Epithelial cell of esophagus (primary cell): ENCODE data around the gene BNIPL.

ENCODE experiments used
- DNase-seq: peaks from one replicate; pipeline ENCODE4 v3.0.0; 2010; ENCODE audit warnings: low read depth
- H3K4me3 ChIP-seq: 2 replicates; pipeline ENCODE4 v1.5.1; 2011; ENCODE audit warnings: mild to moderate bottlenecking, low read length, control low read depth
- TF ChIP-seq, protein P1 (sequence below): IDR thresholded peaks from 2 replicates; pipeline ENCODE4 v1.5.1; 2011; ENCODE audit warnings: low read depth, mild to moderate bottlenecking, low read length, control low read depth, inconsistent platforms; ENCODE audit not compliant: insufficient read depth; ENCODE audit errors: missing control alignments

The BNIPL gene

DNA sequence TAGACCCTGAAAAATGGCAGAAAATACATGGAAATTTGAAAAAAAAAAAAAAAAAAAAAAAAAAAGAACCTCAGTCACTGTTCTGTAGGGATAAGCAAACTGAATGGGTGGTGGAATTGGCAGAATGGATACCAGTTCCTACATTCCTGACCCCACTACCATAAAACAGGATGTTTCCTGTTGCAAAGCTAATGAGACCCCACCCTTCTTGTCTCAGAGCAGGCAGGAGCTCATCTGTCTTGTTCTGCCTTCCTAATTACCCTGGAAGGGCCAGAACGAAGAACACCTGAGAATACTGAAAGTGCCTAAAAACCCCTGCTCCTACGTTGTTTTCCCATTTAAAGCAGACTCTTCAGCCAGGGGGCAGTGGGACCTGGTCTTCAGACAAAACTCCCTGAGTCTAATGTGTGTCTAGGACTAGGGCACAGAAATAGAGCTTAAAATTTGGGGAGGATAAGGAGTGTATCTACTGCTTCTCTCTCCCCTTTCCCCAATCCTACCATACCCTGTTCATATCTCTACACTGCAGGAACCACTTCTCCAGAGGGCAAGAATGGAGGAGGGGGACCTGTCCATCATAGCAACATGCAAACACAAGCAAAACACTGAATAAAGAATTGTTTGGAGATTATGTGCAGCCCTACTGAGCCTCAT is 15.1 kb downstream of the BNIPL start:
- H3K4me3 ChIP-seq: no peak overlapping the region
- no peak for DNase-seq
- TF ChIP-seq, protein P1, sequence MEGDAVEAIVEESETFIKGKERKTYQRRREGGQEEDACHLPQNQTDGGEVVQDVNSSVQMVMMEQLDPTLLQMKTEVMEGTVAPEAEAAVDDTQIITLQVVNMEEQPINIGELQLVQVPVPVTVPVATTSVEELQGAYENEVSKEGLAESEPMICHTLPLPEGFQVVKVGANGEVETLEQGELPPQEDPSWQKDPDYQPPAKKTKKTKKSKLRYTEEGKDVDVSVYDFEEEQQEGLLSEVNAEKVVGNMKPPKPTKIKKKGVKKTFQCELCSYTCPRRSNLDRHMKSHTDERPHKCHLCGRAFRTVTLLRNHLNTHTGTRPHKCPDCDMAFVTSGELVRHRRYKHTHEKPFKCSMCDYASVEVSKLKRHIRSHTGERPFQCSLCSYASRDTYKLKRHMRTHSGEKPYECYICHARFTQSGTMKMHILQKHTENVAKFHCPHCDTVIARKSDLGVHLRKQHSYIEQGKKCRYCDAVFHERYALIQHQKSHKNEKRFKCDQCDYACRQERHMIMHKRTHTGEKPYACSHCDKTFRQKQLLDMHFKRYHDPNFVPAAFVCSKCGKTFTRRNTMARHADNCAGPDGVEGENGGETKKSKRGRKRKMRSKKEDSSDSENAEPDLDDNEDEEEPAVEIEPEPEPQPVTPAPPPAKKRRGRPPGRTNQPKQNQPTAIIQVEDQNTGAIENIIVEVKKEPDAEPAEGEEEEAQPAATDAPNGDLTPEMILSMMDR: no peak

DNA sequence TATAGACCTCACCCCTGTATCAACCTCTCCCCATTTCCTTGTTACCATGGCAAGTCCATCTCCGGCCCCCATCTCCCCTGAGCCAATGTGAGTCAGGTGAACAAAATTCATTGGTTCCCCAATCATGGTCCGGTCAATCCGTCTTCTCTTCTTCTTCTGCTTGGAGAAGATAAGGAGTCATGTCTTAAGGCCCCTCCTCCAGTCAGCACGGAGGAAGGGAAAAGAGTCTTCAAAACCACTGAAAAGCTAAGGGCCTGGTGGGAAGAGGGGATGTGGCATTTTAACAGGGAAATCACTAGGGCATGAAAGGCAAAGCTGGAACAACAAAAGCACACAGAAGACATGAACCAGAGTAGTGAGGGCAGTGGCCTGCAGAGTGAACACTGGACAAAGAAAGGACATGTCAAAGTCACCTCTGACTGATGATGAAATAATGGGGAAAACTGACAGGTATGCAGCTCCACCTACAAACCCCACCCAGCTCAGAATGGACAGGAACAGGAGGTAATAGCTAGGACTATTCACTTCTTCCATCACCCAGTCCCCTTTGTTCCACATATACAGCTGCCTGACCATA is 18.7 kb downstream of the BNIPL start:
- no peak for DNase-seq
- TF ChIP-seq, protein P1: no peak
- H3K4me3 ChIP-seq: no peak overlapping the region

DNA sequence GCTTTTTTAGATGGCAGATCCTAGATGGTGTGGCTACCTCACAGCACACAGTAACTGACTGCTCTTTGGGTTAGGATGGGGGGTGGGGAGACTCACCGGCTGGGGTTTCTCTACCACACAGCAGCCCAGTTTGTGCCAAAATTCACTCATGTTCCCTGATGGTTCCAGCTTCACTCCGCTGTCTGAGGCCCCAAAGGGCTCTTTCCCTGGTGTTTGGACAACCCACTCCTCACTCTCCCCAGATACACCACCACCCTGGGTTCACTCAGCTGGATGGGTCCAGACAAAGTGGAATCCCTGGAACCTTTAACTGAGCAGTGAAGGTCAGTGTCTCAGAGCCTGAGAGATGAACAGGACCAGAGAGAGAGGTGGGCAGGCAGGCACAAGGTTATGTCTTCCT is 19.2 kb downstream of the BNIPL start:
- TF ChIP-seq, protein P1: no peak
- no peak overlapping the region for H3K4me3 ChIP-seq
- DNase-seq: no peak

DNA sequence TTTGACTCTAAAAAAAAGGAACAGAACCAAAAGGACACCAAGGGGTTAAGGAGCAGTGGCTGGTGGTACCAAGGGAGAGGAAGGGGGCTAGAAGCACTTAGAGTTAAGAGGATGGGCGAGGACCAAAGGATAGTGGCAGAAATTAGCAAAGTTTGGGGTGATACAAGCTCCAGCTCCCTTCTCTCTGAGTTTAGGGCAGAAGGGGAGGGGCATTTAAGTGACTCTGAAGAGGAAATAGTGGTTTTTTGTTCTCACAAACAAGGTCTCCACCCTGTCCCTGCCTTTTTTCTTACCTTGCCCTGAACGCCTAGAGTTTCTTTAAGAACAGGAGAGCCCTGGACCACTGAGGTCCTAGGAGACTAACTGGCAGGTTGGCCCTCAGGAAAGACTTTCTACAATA is 19.8 kb downstream of the BNIPL start:
- TF ChIP-seq, protein P1: no peak
- H3K4me3 ChIP-seq: peak overlapping the region; percentile 25
- no peak for DNase-seq

DNA sequence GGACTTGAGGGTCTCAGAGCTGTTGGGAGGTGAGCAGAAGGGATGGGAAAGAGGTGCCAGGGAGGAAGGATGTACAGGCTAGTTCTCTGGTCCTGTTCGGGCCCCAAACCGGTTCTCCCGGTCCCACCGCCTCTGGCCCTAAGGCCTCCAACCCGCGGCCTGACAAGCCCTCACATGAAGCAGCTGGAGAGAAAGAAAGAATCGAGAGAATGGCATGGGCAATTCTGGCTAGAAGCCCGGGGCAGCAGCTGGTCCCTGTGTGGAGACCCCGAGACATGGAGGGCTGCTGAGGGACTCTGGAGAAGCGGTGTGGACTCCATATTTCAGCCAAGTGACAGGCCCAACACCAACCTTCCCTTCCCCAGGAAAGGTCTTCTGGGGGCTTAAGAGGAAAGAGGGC is 22.3 kb downstream of the BNIPL start:
- TF ChIP-seq, protein P1: no peak
- peak overlapping the region; percentile 94 for H3K4me3 ChIP-seq
- peak; percentile 97 for DNase-seq

DNA sequence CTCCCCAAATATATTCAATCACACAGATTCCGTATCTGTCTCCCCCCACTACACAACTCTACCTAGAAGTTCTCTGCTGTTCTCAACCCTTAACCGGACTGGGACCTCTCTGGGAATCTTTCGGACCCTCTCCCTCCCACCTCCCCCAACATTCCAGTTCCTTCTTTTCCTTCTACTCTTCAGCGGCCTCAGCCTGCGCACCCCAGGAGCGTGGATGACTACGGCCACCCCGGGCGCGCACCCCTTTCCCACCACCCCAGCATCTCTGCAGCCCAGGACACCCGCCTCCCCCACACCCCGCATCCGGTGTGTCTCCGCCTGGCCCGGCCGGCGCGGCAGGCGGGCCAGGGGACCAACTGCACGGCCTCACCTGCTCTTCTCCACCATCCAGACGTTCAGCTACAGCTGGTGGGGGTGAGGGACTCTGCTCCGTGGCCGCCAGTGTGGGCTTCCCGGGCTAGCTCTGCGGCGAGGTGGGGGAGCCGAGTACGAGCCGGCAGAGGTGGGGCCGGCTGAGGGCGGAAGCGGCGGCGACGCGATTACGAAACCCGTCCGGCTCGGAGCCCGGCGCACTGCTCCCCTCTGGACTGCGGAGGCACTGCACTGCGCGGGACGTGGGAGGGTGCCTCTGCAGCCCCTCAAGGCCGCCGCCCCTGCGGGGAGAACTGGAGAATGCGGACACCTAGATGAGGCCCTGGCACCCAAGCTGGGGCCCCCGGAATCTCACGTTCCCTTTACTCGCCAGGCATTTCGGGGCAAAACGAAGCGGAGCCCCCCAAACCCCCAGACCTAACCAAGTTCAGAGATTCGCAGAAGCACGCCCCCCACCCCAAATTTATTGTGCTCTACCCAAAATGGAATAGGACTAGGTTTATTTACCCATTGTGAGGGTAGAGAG is 23.0 kb downstream of the BNIPL start, which contains the start of gene CDC42SE1:
CDC42SE1 (minus strand) TSS at position 514 of the 898 bp plus-strand sequence. CDS start 3,892 bp downstream, outside the sequence.
- DNase-seq: peak; percentile 86
- H3K4me3 ChIP-seq: peak within 1 kb of the TSS; percentile 94
- TF ChIP-seq, protein P1: peak; percentile 68
